ENCODE measurements around the gene GATB.
A peak's percentile ranks its signal among the peaks of the same experiment; 100 is the strongest.

Gene GATB, protein sequence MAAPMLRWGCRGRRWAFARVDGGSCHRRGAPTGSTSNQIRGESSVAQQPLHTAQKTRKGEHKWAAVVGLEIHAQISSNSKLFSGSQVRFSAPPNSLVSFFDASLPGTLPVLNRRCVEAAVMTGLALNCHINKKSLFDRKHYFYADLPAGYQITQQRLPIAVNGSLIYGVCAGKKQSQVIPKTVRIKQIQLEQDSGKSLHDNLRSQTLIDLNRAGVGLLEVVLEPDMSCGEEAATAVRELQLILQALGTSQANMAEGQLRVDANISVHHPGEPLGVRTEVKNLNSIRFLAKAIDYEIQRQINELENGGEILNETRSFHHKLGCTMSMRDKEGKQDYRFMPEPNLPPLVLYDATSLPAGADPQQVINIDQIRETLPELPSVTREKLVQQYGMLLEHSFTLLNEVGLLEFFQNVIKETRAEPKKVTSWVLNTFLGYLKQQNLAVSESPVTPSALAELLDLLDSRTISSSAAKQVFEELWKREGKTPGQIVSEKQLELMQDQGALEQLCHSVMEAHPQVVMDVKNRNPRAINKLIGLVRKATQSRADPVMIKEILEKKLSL

DNA sequence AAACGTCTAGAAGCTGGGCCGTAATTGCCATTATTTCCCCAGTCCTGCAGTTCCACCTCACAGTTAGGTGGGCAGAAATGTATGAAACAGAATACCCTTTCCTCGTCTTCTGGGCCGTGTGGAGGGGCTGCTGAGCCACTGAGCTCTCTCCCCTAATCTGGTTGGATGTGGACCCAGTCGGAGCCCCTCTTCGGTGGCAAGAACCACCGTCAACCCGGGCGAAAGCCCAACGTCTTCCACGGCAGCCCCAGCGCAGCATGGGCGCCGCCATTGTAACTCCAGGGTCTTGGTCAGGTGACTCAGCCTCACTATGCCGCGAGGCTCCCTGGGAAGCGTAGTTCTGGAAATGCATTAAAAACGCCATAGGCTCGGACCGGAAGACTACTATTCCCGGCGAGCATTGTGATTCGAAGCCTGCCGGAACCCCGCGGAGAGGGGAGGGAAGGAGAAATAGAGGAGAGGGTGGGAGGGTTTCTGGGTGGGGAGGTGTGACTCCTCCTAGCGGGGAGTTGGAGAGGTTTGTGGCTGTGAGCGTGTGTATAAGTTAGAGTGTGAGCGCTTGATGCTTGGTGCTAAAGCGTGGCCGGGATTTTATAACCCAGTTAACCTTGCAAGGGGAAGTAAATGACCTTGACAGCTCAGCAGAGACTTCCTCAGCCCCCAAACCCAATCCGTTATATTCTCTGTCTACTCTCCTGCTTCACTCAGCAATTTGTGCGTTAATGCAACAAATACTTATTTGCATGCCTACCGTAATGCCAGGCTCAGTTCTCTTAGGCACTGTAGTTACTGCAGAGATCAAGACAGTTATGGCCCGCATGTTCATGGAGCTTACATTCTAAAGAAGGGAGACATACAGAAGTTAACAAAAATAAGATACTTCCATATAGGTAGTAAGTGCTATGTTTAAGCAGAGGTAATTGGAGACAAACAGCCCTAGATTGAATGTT lies at the start of gene GATB:
GATB (minus strand) TSS at position 296 of the 950 bp plus-strand sequence; CDS start at position 271, 25 bp downstream.
- DNase-seq (ENCODE audit: low read depth in 4 of 4, low spot score in 1 of 4) = peak; percentile 71 to 82 (median 80)

DNA sequence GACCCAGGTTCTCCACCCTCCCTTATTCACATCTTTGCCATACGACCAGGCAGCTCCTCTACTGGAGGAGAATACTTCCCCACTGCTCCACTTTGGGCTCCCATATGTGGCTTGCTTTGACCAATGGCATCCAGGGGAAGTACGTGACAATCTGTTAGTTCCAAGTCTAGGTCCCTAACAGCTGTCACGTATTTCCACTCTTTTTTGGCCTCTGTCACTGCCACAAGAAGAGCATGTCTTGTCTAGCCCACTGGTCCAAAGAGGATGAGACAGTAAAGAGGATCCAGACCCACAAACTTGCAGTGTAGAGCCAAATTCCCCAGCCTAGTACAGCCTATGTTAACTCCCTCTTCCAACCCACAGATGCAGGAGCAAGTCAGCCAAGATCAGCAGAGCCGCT lies 49.7 kb upstream of the GATB start:
- DNase-seq (ENCODE audit: low read depth in 4 of 4, low spot score in 1 of 4) = no peak

DNA sequence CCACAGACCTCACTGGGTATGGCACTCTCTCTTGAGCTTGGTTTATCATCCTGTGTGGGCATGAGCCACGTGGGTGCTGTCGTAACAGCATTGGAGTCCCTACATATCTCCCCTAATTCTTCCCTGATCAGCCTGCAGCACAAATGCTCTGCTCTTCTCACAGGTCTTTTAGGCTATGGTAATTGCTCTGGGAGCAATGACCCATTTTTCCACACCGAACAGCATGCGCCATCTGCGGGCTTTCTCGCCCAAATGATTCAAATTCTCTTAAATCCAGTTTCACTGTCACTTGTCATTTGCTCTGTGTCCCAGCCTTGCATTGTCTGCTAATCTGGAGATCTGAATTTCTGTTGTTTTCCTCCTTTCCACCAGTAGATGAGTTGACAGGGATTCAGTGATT lies 48.9 kb upstream of the GATB start:
- DNase-seq (ENCODE audit: low read depth in 4 of 4, low spot score in 1 of 4) = no peak

DNA sequence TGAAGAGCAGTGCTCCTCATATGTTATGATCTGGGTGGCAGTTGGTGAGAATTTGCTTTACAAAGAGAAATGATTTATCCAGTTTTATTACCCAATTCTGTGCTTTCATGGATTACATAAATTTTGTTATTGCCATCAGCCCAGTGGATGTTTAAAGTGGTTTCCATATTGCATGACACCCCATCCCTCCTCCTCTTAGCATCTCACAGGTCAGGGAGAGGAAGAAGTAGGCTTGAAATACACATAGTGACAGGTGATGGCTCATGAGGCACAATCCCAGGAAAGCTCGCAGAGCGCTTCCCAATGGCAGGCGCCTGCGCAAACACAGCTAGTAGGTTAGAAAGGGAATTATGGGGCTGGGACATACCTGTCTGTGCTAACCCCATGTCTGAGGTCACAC lies 47.7 kb upstream of the GATB start:
- no peak for DNase-seq (ENCODE audit: low read depth in 4 of 4, low spot score in 1 of 4)

DNA sequence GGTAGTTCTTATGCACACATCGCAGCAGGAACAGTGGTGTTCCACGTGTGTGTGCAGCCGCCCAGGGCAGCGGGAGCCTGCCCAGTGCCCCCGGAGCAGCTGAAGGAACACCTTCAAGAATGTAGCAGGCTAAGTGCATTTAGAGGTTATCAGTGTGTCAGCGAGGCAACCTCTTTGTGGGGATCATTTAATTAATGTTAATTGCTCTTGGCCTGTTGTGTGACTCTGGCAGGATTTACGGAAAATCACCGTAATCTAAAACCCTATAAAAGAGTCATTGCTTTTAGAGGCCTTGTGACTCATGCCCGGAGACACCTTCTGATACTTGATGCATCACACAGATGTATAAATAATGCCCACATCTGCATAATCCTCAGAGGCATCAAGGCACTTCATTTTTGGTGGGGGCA lies 47.3 kb upstream of the GATB start:
- DNase-seq (ENCODE audit: low read depth in 4 of 4, low spot score in 1 of 4) = no peak

DNA sequence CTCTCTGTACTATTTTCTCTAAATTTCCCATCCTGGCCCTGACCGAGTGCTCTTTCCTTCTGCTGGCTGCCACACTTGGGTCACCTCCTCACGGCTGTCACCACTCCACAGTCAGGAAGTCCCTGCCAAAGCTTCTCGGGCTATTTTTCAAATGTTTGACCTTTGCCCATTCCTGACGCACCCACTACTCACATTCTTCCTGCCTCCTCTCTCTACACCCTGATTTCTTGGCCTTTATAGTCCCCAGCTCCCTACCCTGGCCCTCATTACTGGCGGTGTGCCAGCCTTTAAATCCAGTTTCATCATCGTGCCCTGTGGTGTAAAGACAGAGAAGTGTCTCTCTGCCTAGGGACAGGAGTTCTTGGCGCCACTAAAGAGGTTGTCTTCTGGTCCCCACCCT lies 46.4 kb upstream of the GATB start:
- DNase-seq (ENCODE audit: low read depth in 4 of 4, low spot score in 1 of 4) = no peak

DNA sequence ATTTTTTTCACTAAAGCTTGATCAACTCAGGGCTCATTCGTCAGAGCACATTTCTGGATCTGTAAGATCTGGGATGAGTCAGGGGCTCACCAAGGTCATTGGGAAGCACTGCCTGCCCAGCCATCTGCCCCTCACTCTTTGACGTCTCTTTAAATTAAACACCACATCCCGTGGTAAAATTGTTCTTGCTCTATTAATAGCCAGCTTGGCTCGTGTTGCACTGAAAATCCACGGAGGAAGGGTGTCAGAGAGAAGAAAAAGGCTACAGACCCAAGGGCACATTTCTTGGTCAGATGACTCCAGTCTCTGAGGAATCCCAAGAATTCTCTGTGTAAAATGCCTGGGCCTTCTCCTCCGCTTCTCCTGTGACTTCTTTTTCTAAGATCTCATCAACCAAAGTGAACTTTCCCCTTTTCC lies 45.7 kb upstream of the GATB start:
- DNase-seq (ENCODE audit: low read depth in 4 of 4, low spot score in 1 of 4) = no peak

DNA sequence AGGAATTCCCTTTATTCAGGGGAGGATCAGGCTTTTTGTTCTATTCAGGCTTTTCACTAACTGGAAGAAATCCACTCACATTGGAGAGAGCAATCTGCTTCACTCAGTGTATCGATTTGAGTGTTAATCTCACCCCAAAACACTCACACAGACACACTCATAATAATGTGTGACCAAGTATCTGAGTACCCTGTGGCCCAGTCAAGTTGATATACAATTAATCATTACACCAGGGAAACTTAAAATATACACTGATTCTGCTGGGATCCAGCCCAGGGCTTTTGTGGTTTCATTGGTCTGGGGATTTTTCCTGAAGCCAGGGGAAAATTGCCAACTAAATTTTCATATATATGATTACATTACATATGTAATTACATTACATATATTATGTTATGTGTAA lies 44.0 kb upstream of the GATB start:
- no peak for DNase-seq (ENCODE audit: low read depth in 4 of 4, low spot score in 1 of 4)

DNA sequence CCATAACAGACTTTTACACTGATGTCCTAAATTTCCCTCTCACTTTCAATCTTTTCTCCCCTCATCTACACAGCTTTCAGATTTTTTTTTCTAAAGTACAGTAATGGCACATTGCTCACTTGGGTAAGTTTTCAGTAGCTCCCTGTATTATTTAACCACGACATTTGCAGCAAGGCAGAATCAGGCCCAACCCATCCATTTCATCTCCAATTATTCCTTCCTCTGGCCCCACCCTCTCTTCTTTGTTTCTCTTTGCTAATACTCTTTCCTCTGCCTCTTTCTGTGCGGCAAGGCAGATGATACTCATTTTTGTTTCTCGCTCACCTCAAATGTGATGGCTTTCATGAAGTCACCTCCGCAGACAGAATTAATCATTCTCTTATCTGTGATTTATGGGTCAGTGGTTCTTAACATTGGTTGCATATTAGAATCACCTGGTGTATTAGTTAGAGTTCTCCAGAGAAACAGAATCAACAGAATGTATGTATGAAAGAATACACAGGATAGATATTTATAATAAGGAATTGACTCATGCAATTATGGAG lies 43.4 kb upstream of the GATB start:
- DNase-seq (ENCODE audit: low read depth in 4 of 4, low spot score in 1 of 4) = no peak

DNA sequence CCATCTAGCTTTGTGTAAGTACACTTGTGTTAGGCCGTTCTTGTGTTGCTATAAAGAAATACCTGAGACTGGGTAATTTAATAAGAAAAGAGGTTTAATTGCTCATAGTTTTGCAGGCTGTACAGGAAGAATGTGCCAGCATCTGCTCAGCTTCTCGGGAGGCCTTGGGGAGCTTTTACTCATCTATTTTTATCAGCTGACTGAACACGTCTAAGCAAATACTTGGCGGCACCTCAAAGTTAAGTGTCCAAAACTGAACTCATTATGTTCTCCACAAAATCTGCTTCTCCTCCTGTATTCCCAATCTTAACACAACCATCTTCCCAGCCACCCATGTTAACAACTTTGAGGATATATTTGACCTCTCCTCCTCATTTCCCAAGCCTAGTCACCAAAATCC lies 42.4 kb upstream of the GATB start:
- DNase-seq (ENCODE audit: low read depth in 4 of 4, low spot score in 1 of 4) = no peak

DNA sequence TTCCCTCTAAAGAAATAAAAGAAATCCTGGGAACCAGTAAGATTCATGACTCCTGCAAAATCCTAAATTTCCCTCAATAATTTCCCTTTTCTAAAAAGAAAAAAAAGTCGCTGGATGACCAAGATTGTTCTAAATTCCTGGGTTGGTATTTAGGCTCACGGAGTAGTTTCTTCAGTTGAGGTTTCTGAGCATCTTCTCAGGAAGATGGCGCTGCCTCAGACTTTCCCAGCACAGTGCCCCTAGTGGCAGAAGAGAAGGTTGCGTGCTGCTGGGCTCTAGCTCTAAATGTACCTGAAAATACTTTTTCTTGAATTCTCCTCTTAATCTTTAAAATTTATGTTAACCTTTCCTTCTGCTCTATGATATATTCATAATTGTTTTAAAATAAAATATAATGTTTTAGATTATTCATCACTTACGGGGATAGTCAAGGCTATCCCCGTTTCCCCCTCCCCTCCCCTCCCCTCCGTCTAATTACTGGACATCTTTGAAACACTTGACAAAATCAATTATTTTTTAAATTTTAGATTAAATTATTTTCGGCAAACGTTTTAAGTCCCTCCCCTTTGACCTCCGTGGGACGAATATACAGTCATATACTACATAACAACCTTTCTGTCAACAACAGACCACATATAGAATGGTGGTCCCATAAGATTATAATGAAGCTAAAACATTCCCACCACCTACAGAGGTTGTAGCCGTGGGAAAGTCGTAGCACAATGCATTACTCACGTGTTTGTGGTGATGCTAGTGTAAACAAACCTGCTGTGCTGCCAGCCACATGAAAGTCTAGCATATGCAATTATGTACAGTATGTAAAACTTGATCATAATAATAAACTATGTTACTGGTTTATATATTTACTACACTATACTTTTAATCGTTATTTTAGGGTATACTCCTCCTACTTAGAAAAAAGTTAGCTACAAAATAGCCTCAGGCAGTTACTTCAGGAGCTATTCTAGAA lies 41.0 kb upstream of the GATB start:
- peak; percentile 16 to 54 (median 40) for DNase-seq (ENCODE audit: low read depth in 4 of 4, low spot score in 1 of 4)

DNA sequence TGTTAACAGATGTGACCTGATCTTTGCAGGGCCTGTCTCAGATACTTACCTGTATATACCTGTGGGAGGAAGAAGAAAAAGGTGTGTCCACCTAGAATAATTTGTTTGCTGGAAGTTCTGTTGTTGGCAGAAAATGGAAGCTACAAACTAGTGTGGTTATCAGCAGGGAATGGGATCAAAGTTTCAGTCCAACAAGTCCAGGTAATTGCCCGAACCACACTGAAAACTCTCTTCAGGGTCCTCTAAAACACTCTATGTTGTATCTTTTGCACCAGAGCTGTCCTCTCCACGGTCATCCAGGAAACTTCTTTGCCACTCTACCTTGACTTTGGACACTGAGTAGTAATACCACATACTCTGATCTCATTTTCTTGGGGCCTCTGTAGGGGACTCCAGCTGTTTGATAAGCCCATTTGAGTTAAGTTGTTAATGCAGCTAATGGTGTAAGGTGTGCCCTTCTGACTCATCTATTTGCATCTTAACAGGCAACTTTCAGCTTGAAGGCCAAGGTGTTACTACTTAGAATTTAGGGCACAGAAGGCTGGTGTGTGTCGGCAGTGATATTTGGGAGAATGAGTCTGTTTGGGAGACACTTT lies 38.7 kb upstream of the GATB start:
- no peak for DNase-seq (ENCODE audit: low read depth in 4 of 4, low spot score in 1 of 4)

DNA sequence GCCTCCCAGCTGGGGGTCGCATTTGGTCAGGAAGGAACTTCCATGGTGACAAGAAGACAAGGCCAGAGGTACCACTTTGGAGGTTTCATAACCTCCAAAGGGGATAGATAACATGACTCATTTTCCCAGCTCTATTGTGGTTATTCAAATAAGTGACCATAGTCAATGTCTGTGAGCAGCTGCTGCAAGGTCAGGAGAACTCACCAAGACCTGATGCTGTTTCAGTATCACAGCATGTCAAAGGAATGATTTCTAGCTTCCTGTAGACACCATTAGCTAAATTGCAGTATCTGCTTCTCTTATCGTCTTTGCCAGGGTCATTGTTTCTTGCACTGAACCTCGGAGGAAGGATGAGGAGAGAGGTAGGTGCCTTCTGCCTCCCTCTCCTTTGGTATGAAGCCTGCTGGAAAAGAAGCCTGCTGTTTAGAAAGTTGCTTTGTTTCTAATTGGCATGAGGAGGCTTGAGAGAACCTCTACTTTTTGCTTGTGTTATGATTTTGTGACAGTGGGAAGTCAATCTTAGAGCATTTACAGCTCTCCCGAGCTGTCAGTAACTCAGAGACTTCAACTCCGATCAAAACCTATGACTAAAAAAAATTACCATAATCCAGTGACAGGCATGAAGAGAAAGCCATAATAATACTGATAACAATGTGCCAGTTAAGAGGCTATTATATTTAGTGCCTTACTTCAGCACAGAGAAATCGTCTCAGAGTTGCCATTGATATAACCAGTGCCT lies 38.0 kb upstream of the GATB start:
- no peak for DNase-seq (ENCODE audit: low read depth in 4 of 4, low spot score in 1 of 4)

DNA sequence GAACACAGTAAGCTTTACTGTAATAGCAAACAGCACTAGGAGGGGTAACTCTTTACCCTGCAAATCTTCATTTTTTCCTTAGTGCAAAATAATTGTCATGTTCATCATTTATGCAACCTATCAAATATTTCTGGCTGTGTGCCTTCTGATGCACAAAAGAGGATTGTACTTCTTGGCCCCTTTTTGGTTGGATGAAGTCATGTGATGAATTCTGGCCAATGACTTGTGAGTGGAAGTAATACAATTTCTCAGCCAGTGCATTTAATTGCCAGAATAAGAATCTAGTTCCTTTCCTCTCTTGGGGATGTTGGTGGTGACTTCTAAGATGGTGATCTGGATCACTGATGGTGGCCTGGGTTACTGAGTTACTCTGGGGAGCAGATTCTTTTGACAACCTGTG lies 37.0 kb upstream of the GATB start:
- no peak for DNase-seq (ENCODE audit: low read depth in 4 of 4, low spot score in 1 of 4)

DNA sequence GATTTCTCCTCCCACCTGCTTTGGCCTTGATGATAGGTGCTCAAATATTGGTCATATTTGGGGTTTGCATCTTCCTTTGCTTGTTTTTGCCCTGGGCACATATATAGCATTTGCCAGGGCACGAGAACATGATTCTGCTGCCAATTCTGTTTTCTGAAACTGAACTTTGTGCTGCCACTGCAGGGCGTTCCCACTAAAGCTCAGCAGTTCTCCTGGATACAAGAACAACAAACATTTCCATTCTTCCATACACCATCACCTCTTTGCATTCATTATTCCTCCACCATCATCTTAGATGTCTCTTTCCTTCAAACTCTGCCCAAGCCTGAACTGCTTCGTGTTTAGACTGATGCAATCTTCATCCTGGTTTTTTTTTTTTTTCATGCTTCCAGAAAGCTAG lies 36.3 kb upstream of the GATB start:
- no peak for DNase-seq (ENCODE audit: low read depth in 4 of 4, low spot score in 1 of 4)

DNA sequence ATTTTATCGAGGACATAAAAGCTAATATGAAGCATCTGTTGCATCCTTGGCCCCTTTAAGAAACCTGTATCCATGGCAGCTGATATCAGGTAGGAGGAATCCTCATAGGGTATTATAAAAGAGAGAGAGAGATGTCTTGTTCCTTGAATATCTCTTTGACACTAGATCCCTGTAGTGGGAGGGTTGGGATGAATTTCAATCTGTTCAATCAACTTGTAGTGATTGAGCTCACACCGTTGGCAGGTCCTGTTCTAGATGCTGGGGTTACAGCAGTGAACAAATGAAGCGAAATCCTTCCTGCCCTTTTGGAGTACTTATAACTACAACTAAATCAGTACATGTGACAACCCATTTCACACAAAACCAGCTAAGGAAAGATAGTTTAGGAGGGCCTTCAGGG lies 35.3 kb upstream of the GATB start:
- DNase-seq (ENCODE audit: low read depth in 4 of 4, low spot score in 1 of 4) = no peak

DNA sequence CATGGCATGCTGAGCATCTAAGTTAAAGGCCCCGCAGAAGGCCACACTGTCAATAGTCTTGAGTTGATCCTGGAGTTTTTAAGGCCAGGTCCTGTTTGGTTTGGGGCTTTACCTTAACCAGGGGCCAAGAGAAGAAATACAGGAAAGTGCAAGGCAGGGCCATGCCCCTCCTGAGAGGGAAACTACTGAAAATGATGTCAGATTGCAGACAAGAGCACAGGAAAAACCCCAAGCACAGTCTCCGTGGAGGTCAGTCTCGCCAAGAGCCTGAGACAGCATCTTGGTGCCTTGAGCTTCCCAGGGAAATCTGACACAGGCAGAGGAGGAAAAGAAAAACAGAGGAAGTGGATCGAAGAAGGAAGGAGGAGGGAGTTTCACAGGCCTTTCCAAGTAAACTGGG lies 32.2 kb upstream of the GATB start:
- no peak for DNase-seq (ENCODE audit: low read depth in 4 of 4, low spot score in 1 of 4)

DNA sequence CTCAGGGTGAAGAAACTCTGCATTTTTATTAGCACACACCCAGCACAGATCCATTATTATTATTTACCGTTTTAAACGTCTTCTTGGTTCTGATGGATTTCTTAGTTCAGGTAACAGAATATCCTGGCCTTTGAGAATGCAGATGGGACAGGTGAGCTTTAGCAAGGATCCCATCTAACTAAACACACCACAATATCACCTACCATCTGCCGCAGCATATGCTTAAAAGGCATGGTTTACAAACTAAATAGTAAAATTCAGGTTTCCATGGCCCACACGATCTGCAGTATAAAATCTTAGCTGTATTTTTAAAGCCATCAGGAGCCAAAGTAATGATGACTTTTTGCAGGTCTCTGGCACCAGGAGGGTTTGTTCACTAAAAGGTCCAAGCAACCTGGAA lies 31.7 kb upstream of the GATB start:
- DNase-seq (ENCODE audit: low read depth in 4 of 4, low spot score in 1 of 4) = no peak

DNA sequence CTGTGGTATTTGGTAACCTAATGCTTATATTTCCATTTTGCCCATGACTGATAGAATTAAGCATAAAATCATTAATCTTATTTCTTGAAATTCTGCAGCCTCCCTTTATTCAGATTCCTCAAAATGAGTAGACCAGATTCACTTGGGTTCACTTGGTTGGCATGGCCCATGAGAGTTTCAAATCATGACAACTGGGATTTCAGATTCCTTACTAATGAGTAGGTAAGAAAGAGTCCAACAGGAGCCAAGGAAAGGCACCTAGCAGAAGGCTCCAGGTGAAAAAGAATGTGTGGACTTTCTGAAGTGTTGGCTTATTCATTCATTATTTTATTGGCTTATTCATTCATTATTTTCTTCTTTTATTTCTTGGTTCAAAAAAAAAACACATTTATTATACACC lies 27.2 kb upstream of the GATB start:
- no peak for DNase-seq (ENCODE audit: low read depth in 4 of 4, low spot score in 1 of 4)
